OCI-LY1 (cell line): ENCODE results near the gene TTLL11.

ENCODE experiments used
- CTCF ChIP-seq: fragments of 200-600 bp; sonication (generic), shearing (Covaris generic); IDR thresholded peaks from 2 replicates; pipeline ENCODE4 v1.5.1; 2017; ENCODE audit warnings: mild to moderate bottlenecking, antibody characterized with exemption, low read length, moderate library complexity, mixed read lengths
- EZH2 ChIP-seq: fragments of 200-600 bp; sonication (generic), shearing (Covaris generic); IDR thresholded peaks from 2 replicates; pipeline ENCODE4 v1.8.0; 2017; ENCODE audit warnings: borderline replicate concordance, mixed run types, mild to moderate bottlenecking, antibody characterized with exemption, low read length, moderate library complexity, mixed read lengths

DNA sequence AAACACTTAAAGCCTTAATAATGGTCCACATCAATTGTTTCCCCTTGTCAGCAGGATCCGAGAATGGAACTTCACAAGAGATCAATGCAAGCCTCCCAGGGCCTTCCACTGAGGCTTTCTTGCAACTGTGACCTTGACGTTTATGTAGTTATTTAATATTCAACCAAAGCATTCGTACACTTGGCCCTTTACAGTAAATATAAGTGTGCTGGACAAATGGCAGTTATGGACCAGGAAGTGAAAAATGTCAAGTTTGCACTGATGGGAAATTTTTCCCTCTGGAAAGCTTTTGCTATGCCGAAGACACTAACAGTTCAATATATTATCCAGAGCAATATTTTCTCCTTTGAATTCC, 101.8 kb downstream of the TTLL11 start:
- TF ChIP-seq CTCF (no peak), EZH2 (no peak)
